Measurements from ENCODE around the gene COL4A6.
A peak's percentile ranks its signal among the peaks of the same experiment; 100 is the strongest.

The COL4A6 gene

DNA sequence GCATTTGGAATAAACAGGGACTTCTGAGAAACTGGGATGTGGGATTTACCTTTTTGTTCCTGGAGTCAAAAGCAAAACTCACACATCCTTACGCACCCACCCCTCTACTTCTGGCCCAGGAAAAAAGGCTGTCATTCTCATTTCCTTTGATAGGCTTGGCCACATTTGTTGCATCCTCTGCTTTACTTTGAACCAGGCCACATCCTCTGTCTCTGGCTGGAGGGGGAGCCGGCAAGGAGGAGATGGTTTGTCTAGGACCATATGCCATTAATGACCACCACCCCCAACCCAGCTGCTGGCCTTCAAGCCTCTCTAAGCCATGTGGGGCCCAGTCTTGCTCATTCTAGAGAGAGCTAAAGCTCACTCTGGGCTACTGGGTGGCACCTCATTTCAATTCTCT is 282.1 kb downstream of the COL4A6 start:
- no peaks in the 10 kb centered on the region for H3K27me3 ChIP-seq (replicated peaks; ENCODE audit: insufficient read depth, low read length)
- no peak overlapping the region for H3K9ac ChIP-seq (ENCODE audit: low read length)
- H3K79me2 ChIP-seq (ENCODE audit: low read length) = no peaks in the 10 kb centered on the region
- peaks cover 28% of the 10 kb centered on the region for H3K4me1 ChIP-seq (ENCODE audit: low read length)
- peaks cover 15% of the 10 kb centered on the region for H3F3A ChIP-seq (ENCODE audit: insufficient read depth, low read length)
- no peaks in the 10 kb centered on the region for H4K20me1 ChIP-seq (ENCODE audit: insufficient read depth, low read length)
- no peak overlapping the region for H3K4me2 ChIP-seq (ENCODE audit: low read depth, low read length)
- H2AFZ ChIP-seq (ENCODE audit: low read length) = no peak overlapping the region
- H3K27ac ChIP-seq (ENCODE audit: low read length) = peak overlapping the region; percentile 89; the same call in 1 of the 2 replicates
- H3K9me2 ChIP-seq (replicated peaks; ENCODE audit: insufficient read depth, low read length) = no peaks in the 10 kb centered on the region
- no peak for DNase-seq
- no peaks in the 10 kb centered on the region for H3K36me3 ChIP-seq (replicated peaks; ENCODE audit: insufficient read depth, low read length)
- TF ChIP-seq EZH2phosphoT487 (IDR thresholded peaks at IDR 0.05; ENCODE audit: low read length) = no peak
- TF ChIP-seq, protein P1, sequence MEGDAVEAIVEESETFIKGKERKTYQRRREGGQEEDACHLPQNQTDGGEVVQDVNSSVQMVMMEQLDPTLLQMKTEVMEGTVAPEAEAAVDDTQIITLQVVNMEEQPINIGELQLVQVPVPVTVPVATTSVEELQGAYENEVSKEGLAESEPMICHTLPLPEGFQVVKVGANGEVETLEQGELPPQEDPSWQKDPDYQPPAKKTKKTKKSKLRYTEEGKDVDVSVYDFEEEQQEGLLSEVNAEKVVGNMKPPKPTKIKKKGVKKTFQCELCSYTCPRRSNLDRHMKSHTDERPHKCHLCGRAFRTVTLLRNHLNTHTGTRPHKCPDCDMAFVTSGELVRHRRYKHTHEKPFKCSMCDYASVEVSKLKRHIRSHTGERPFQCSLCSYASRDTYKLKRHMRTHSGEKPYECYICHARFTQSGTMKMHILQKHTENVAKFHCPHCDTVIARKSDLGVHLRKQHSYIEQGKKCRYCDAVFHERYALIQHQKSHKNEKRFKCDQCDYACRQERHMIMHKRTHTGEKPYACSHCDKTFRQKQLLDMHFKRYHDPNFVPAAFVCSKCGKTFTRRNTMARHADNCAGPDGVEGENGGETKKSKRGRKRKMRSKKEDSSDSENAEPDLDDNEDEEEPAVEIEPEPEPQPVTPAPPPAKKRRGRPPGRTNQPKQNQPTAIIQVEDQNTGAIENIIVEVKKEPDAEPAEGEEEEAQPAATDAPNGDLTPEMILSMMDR (IDR thresholded peaks at IDR 0.05; ENCODE audit: low read length) = no peak
- no peaks in the 10 kb centered on the region for H3K9me3 ChIP-seq (replicated peaks; ENCODE audit: insufficient read depth, low read length)
- no peak overlapping the region for H3K4me3 ChIP-seq (ENCODE audit: low read length)

DNA sequence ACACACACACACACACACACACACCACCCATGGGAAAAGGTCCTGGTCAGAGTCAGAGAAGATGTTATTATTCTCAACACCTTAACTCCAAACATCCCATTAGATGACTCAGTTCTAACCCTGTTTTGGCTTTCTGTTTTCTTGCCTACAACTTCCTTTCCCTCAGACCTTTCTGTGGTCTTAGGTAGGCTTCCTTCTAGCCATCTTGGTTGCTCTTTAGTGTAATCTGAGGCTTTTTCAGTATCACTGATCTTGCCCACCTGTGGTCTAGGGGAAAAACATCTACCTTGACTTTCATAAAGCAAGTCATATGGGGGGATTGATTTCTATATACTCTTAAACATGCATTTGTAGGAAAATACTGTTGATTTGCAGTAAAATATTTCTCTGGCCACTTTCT is 289.7 kb downstream of the COL4A6 start:
- Histone ChIP-seq H4K20me1 (ENCODE audit: insufficient read depth, low read length) (no peaks in the 10 kb centered on the region), H3K36me3 (replicated peaks; ENCODE audit: insufficient read depth, low read length) (no peaks in the 10 kb centered on the region), H3K79me2 (ENCODE audit: low read length) (no peaks in the 10 kb centered on the region), H3K4me1 (ENCODE audit: low read length) (peaks cover 6% of the 10 kb centered on the region; the same call in 1 of the 2 replicates), H3F3A (ENCODE audit: insufficient read depth, low read length) (no peaks in the 10 kb centered on the region), H3K9me2 (replicated peaks; ENCODE audit: insufficient read depth, low read length) (no peaks in the 10 kb centered on the region), H3K27me3 (replicated peaks; ENCODE audit: insufficient read depth, low read length) (no peaks in the 10 kb centered on the region), H3K27ac (ENCODE audit: low read length) (peak overlapping the region; percentile 38; the same call in 1 of the 2 replicates), H3K9ac (ENCODE audit: low read length) (no peak overlapping the region), H2AFZ (ENCODE audit: low read length) (no peak overlapping the region), H3K4me2 (ENCODE audit: low read depth, low read length) (peak overlapping the region; percentile 1; the same call in 1 of the 2 replicates), H3K4me3 (ENCODE audit: low read length) (no peak overlapping the region), H3K9me3 (replicated peaks; ENCODE audit: insufficient read depth, low read length) (no peaks in the 10 kb centered on the region)
- DNase-seq = peak; percentile 40
- no peak for TF ChIP-seq EZH2phosphoT487 (IDR thresholded peaks at IDR 0.05; ENCODE audit: low read length)
- no peak for TF ChIP-seq EZH2 (optimal IDR thresholded peaks at IDR 0.05; ENCODE audit: low read depth, low read length)
- TF ChIP-seq, protein P1 (IDR thresholded peaks at IDR 0.05; ENCODE audit: low read length) = no peak

DNA sequence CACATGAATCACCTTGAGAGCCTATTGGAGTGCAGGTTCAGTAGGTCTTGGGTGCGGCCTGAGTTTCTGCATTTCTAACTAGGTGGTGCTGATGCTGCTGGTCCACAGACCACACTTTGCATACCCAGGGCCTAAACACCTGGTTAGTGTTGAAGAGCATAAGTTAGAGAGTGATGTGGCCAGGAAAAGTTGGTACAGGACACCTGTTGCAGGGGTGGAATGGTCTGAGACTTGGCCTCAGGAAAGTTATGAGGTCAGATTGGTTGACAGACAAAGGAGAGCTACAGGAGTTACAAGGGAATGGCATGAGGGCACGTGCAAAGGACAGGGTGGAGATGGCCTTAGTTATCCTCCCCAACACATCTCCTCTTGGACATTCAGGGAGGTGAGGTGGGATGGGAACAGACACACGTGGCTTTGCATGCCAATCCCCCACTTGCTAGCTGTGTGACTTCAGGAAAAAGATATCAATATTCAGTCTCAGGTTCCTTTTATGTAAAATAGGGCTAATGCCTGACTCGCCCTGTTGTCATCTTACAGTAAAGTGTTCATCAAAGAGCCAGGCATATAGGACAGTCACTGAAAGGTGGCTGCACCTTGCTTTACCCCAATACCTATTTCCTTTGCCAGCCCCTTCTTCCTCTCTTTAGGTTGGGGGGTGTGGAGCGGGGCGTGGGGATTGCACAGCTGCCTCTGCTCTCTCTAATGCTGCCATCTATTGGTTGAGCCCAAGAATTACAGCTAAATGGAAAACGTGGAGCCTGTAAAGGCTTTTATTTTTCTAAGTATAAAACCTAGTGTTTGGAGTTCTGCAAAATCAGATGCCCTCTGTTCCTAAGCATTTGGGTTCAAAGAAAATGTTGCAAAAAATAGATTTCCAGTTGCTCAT is 299.2 kb downstream of the COL4A6 start:
- no peaks in the 10 kb centered on the region for H3K27me3 ChIP-seq (replicated peaks; ENCODE audit: insufficient read depth, low read length)
- no peaks in the 10 kb centered on the region for H3K9me3 ChIP-seq (replicated peaks; ENCODE audit: insufficient read depth, low read length)
- no peak overlapping the region for H2AFZ ChIP-seq (ENCODE audit: low read length)
- H3F3A ChIP-seq (ENCODE audit: insufficient read depth, low read length) = no peaks in the 10 kb centered on the region
- no peaks in the 10 kb centered on the region for H4K20me1 ChIP-seq (ENCODE audit: insufficient read depth, low read length)
- H3K27ac ChIP-seq (ENCODE audit: low read length) = no peak overlapping the region
- TF ChIP-seq EZH2phosphoT487 (IDR thresholded peaks at IDR 0.05; ENCODE audit: low read length) (no peak), EZH2 (optimal IDR thresholded peaks at IDR 0.05; ENCODE audit: low read depth, low read length) (no peak)
- TF ChIP-seq, protein P1 (IDR thresholded peaks at IDR 0.05; ENCODE audit: low read length) = peak; percentile 60
- DNase-seq = no peak
- no peak overlapping the region for H3K4me2 ChIP-seq (ENCODE audit: low read depth, low read length)
- no peaks in the 10 kb centered on the region for H3K9me2 ChIP-seq (replicated peaks; ENCODE audit: insufficient read depth, low read length)
- H3K79me2 ChIP-seq (ENCODE audit: low read length) = no peaks in the 10 kb centered on the region
- no peaks in the 10 kb centered on the region for H3K36me3 ChIP-seq (replicated peaks; ENCODE audit: insufficient read depth, low read length)
- no peak overlapping the region for H3K4me3 ChIP-seq (ENCODE audit: low read length)
- H3K9ac ChIP-seq (ENCODE audit: low read length) = no peak overlapping the region
- no peaks in the 10 kb centered on the region for H3K4me1 ChIP-seq (ENCODE audit: low read length)
